Activated naive CD4-positive, alpha-beta T cell treated with Interleukin-2 at 50 U/mL for 16 hours (primary cell): ENCODE data around the gene LCN1.
"Not testable (repeated sequence)": the region's sequence is repeated elsewhere in the genome, so short reads cannot be mapped to it uniquely, and the experiment has no call there.

Experiments used
- DNase-seq: peaks from one replicate; pipeline ENCODE4 v3.0.0-alpha.2; 2020

LCN1 gene

GRCh38 chr9:135549478-135550343 is 28.5 kb downstream of the LCN1 start:
- not testable (repeated sequence) for DNase-seq

- no peak for DNase-seq
Measured at GRCh38 chr9:135550344-135550918, 29.2 kb downstream of the LCN1 start.

- DNase-seq = no peak
Measured at GRCh38 chr9:135551031-135551430, 29.8 kb downstream of the LCN1 start.

GRCh38 chr9:135551456-135551855 is 30.2 kb downstream of the LCN1 start:
- no peak for DNase-seq

GRCh38 chr9:135552021-135552697 is 30.9 kb downstream of the LCN1 start:
- DNase-seq = no peak

GRCh38 chr9:135552698-135553171 is 31.5 kb downstream of the LCN1 start:
- no peak for DNase-seq

- DNase-seq = no peak
Measured at GRCh38 chr9:135554718-135555117, 33.5 kb downstream of the LCN1 start.

- DNase-seq = no peak
Measured at GRCh38 chr9:135555203-135555602, 34.0 kb downstream of the LCN1 start.

- no peak for DNase-seq
Measured at GRCh38 chr9:135555910-135556309, 34.7 kb downstream of the LCN1 start.

- no peak for DNase-seq
Measured at GRCh38 chr9:135559606-135560005, 38.4 kb downstream of the LCN1 start.

GRCh38 chr9:135561391-135562234 is 40.4 kb downstream of the LCN1 start, which contains the start of gene PAEP:
Gene PAEP (plus strand): TSS chr9:135561756.
- DNase-seq = no peak

- DNase-seq = no peak
Measured at GRCh38 chr9:135562235-135562745, 41.0 kb downstream of the LCN1 start.

- DNase-seq = no peak
Measured at GRCh38 chr9:135563039-135563476, 41.8 kb downstream of the LCN1 start.

GRCh38 chr9:135563858-135564257 is 42.6 kb downstream of the LCN1 start:
- DNase-seq = no peak

- no peak for DNase-seq
Measured at GRCh38 chr9:135565141-135565628, 43.9 kb downstream of the LCN1 start.

GRCh38 chr9:135565636-135566035 is 44.4 kb downstream of the LCN1 start:
- no peak for DNase-seq

GRCh38 chr9:135566552-135566951 is 45.3 kb downstream of the LCN1 start:
- no peak for DNase-seq

- no peak for DNase-seq
Measured at GRCh38 chr9:135567311-135567710, 46.1 kb downstream of the LCN1 start.

- no peak for DNase-seq
Measured at GRCh38 chr9:135568026-135568425, 46.8 kb downstream of the LCN1 start.

GRCh38 chr9:135570456-135570855 is 49.2 kb downstream of the LCN1 start:
- DNase-seq = no peak

- no peak for DNase-seq
Measured at GRCh38 chr9:135572233-135572632, 51.0 kb downstream of the LCN1 start.

- no peak for DNase-seq
Measured at GRCh38 chr9:135573124-135573523, 51.9 kb downstream of the LCN1 start.
